Liver (tissue), 9 donors: ENCODE data around the gene REG1B. TPM values are rescaled to one million over a fixed set of nuclear protein-coding genes. Genes with fewer than 3 reads are reported as not detected.

ENCODE experiments used
- DNase-seq: peaks from one replicate; pipeline ENCODE4 v3.0.0-alpha.2; 2017; ENCODE audit warnings: low spot score
- H3K27ac ChIP-seq, 2 donors: one replicate each; pipeline ENCODE4 v1.7.0; 2013; ENCODE audit warnings: inconsistent platforms in 2 of 2, low read length in 2 of 2, control low read depth in 1 of 2, low read depth in 1 of 2, mild to moderate bottlenecking in 1 of 2
- H3K27me3 ChIP-seq, 4 donors: one replicate each; pipeline versions ENCODE4 v1.6.1 to v1.7.0; 2013; ENCODE audit warnings: low read length in 3 of 4, inconsistent platforms in 1 of 4, mild to moderate bottlenecking in 1 of 4, moderate library complexity in 1 of 4; ENCODE audit not compliant: control insufficient read depth in 4 of 4, insufficient read depth in 4 of 4
- H3K36me3 ChIP-seq, 4 donors: one replicate each; pipeline versions ENCODE4 v1.6.1 to v1.7.0; 2013; ENCODE audit warnings: low read length in 3 of 4, mild to moderate bottlenecking in 3 of 4, low read depth in 1 of 4, moderate library complexity in 1 of 4; ENCODE audit not compliant: control insufficient read depth in 4 of 4, insufficient read depth in 3 of 4
- H3K4me1 ChIP-seq, 4 donors: one replicate each; pipeline versions ENCODE4 v1.6.1 to v1.7.0; 2013; ENCODE audit warnings: low read length in 3 of 4, mild to moderate bottlenecking in 3 of 4, moderate library complexity in 1 of 4; ENCODE audit not compliant: control insufficient read depth in 4 of 4, insufficient read depth in 4 of 4
- H3K4me3 ChIP-seq, 3 donors: one replicate each; pipeline versions ENCODE4 v1.6.1 to v1.7.0; 2013; ENCODE audit warnings: low read length in 3 of 3, control low read depth in 1 of 3, low read depth in 1 of 3, mild to moderate bottlenecking in 1 of 3
- H3K9ac ChIP-seq, 2 donors: one replicate each; pipeline ENCODE4 v1.7.0; 2013; ENCODE audit warnings: low read length in 2 of 2, mild to moderate bottlenecking in 2 of 2, moderate library complexity in 2 of 2, control low read depth in 1 of 2, low read depth in 1 of 2
- H3K9me3 ChIP-seq, 4 donors: one replicate each; pipeline versions ENCODE4 v1.6.1 to v1.7.0; 2013; ENCODE audit warnings: low read length in 3 of 4; ENCODE audit not compliant: control insufficient read depth in 4 of 4
- EGR1 ChIP-seq, 2 donors: IDR thresholded peaks; 2 replicates each; pipeline ENCODE4 v1.6.1; 2016 to 2018; ENCODE audit warnings: antibody characterized with exemption in 2 of 2, low read depth in 2 of 2
- FOXA1 ChIP-seq: IDR thresholded peaks from 2 replicates; pipeline ENCODE4 v1.6.1; 2016; ENCODE audit warnings: antibody characterized with exemption
- FOXA2 ChIP-seq: IDR thresholded peaks from 2 replicates; pipeline ENCODE4 v1.6.1; 2016; ENCODE audit warnings: antibody characterized with exemption
- GABPA ChIP-seq, 2 donors: IDR thresholded peaks in 1 of 2; conservative IDR thresholded peaks in 1 of 2; 2 replicates each; pipeline ENCODE4 v1.6.1; 2016; ENCODE audit warnings: antibody characterized with exemption in 2 of 2, mild to moderate bottlenecking in 1 of 2, moderate library complexity in 1 of 2
- HNF4A ChIP-seq, 2 donors: conservative IDR thresholded peaks; 2 replicates each; pipeline ENCODE4 v1.6.1; 2016; ENCODE audit warnings: antibody characterized with exemption in 2 of 2, mild to moderate bottlenecking in 2 of 2
- JUND ChIP-seq, 2 donors: IDR thresholded peaks; 2 replicates each; pipeline ENCODE4 v1.6.1; 2016; ENCODE audit warnings: antibody characterized with exemption in 2 of 2
- NR2F2 ChIP-seq: IDR thresholded peaks from 2 replicates; pipeline ENCODE4 v1.6.1; 2016; ENCODE audit warnings: antibody characterized with exemption
- RAD21 ChIP-seq, 2 donors: IDR thresholded peaks; 2 replicates each; pipeline ENCODE4 v1.6.1; 2016; ENCODE audit warnings: antibody characterized with exemption in 2 of 2, mild to moderate bottlenecking in 2 of 2
- RXRA ChIP-seq, 2 donors: IDR thresholded peaks; 2 replicates each; pipeline ENCODE4 v1.6.1; 2017 to 2018; ENCODE audit warnings: antibody characterized with exemption in 2 of 2, mild to moderate bottlenecking in 1 of 2
- TAF1 ChIP-seq: conservative IDR thresholded peaks from 2 replicates; pipeline ENCODE4 v1.6.1; 2016; ENCODE audit warnings: antibody characterized with exemption, mild to moderate bottlenecking
- WGBS: extraction: QIAGEN DNeasy Blood & Tissue Kit; methylation state at CpG from one replicate; pipeline ENCODE4 v1.1.7; 2013; 5-methylcytosine and 5-hydroxymethylcytosine counted together
- polyA plus RNA-seq, 2 donors: library from polyadenylated mRNA; stranded (reverse) in 1 of 2; unstranded in 1 of 2; fragments of 200-250 nt in 1 of 2; fragments of >200 nt in 1 of 2; fragmentation: Nextera tagmentation in 1 of 2; extraction: Ambion mirVana in 1 of 2; gene quantifications; one replicate each; pipeline versions ENCODE4 v1.2.1 to v1.2.3, GENCODE V29; 2013 to 2015
- total RNA-seq, 2 donors: library from RNA; depleted of rRNA; stranded (reverse); fragments of >200 nt; gene quantifications; one replicate each; pipeline ENCODE4 v1.2.3, GENCODE V29; 2014
- TF ChIP-seq, protein P1 (sequence below): IDR thresholded peaks from 2 replicates; pipeline ENCODE4 v1.6.1; 2016; ENCODE audit warnings: antibody characterized with exemption, mild to moderate bottlenecking
- TF ChIP-seq, protein P2 (sequence below): IDR thresholded peaks from 2 replicates; pipeline ENCODE4 v1.6.1; 2016; ENCODE audit warnings: antibody characterized with exemption
- TF ChIP-seq, protein P3 (sequence below): fragments of 150-350 bp; IDR thresholded peaks from 2 replicates; pipeline ENCODE4 v1.5.1; 2017; ENCODE audit warnings: improper control_type of control experiment, low read depth, low read length; ENCODE audit not compliant: missing input control
- TF ChIP-seq, protein P4 (sequence below): IDR thresholded peaks from 2 replicates; pipeline ENCODE4 v1.6.1; 2016; ENCODE audit warnings: antibody characterized with exemption
- donor health status: healthy.
- donor health status: healthy.
- donor health status: healthy.
- donor health status: healthy.
- donor health status: healthy.

REG1B gene
- total and polyA plus RNA-seq, 4 donors: 0.18 TPM; not detected in 3

DNA sequence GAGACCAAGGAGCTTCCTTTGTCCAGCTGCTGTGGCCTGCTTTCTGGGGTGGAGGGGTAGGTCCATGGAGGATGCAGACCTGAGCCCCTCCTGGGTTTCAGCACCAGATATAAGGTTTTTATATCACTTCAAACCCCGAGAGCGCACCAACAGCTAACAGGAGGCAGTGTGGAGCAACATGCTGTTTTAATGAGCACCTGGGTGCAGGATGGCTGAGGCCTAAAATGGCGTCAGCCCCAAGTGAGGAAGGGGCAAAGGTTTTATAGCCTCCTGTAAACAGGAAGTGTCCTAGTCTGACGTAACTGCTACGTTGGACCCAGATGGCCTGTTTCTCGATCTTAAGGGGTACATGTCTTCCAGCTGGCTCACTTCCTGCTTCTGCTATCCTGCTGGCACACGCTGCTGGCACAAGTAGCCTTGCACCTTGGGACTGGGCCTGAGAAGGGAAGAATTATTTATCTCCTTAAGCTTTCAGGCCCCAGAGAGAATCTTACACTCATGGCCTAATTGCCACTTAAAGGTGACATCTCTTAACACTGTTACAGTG, 11.4 kb upstream of the REG1B start:
- no peak overlapping the region for H3K9ac ChIP-seq

DNA sequence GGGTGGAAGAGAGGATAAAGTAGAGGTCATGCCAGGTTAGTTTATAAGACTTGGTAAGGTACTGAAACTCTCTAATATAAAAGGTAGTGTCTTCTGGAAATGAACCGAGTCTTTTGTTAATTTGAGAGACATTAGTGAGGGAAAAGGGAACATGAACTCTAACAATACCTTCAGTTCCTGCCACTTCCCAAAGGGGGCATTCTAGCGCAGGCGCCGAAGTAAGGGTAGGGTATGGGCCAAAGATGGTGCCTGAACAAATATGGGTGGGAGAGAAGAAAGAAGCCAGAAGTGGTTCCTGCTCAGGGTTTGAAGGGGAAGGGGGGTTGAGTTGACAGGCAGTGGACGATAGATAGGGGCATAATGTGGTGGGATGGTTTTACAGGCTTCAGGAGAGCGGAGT, 10.1 kb upstream of the REG1B start:
- Histone ChIP-seq H3K4me1 (no peaks in the 10 kb centered on the region), H3K4me3 (no peak overlapping the region), H3K9ac (no peak overlapping the region), H3K9me3 (peaks cover 0 to 13% (median 1%) of the 10 kb centered on the region in 4 donors), H3K36me3 (no peaks in the 10 kb centered on the region), H3K27ac (no peak overlapping the region), H3K27me3 (peaks cover 0 to 3% (median 0%) of the 10 kb centered on the region in 4 donors)
- no peak for DNase-seq
- WGBS: 84% methylated on average over 6 of the region's 6 CpGs
- TF ChIP-seq, protein P1, sequence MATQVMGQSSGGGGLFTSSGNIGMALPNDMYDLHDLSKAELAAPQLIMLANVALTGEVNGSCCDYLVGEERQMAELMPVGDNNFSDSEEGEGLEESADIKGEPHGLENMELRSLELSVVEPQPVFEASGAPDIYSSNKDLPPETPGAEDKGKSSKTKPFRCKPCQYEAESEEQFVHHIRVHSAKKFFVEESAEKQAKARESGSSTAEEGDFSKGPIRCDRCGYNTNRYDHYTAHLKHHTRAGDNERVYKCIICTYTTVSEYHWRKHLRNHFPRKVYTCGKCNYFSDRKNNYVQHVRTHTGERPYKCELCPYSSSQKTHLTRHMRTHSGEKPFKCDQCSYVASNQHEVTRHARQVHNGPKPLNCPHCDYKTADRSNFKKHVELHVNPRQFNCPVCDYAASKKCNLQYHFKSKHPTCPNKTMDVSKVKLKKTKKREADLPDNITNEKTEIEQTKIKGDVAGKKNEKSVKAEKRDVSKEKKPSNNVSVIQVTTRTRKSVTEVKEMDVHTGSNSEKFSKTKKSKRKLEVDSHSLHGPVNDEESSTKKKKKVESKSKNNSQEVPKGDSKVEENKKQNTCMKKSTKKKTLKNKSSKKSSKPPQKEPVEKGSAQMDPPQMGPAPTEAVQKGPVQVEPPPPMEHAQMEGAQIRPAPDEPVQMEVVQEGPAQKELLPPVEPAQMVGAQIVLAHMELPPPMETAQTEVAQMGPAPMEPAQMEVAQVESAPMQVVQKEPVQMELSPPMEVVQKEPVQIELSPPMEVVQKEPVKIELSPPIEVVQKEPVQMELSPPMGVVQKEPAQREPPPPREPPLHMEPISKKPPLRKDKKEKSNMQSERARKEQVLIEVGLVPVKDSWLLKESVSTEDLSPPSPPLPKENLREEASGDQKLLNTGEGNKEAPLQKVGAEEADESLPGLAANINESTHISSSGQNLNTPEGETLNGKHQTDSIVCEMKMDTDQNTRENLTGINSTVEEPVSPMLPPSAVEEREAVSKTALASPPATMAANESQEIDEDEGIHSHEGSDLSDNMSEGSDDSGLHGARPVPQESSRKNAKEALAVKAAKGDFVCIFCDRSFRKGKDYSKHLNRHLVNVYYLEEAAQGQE: no peak
- no peak for TF ChIP-seq JUND (IDR thresholded peaks at IDR 0.05)
- no peak for TF ChIP-seq FOXA2
- TF ChIP-seq, protein P2, sequence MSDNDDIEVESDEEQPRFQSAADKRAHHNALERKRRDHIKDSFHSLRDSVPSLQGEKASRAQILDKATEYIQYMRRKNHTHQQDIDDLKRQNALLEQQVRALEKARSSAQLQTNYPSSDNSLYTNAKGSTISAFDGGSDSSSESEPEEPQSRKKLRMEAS: no peak
- TF ChIP-seq FOXA1: no peak
- no peak for TF ChIP-seq RXRA (IDR thresholded peaks at IDR 0.05)
- TF ChIP-seq, protein P3, sequence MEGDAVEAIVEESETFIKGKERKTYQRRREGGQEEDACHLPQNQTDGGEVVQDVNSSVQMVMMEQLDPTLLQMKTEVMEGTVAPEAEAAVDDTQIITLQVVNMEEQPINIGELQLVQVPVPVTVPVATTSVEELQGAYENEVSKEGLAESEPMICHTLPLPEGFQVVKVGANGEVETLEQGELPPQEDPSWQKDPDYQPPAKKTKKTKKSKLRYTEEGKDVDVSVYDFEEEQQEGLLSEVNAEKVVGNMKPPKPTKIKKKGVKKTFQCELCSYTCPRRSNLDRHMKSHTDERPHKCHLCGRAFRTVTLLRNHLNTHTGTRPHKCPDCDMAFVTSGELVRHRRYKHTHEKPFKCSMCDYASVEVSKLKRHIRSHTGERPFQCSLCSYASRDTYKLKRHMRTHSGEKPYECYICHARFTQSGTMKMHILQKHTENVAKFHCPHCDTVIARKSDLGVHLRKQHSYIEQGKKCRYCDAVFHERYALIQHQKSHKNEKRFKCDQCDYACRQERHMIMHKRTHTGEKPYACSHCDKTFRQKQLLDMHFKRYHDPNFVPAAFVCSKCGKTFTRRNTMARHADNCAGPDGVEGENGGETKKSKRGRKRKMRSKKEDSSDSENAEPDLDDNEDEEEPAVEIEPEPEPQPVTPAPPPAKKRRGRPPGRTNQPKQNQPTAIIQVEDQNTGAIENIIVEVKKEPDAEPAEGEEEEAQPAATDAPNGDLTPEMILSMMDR: no peak
- no peak for TF ChIP-seq HNF4A (conservative IDR thresholded peaks at IDR 0.05)

More for the DNA sequence above, 11.4 kb upstream of the REG1B start:
- H3K4me1 ChIP-seq: no peaks in the 10 kb centered on the region
- peaks cover 0 to 3% (median 0%) of the 10 kb centered on the region in 4 donors for H3K27me3 ChIP-seq
- H3K27ac ChIP-seq: no peak overlapping the region
- H3K36me3 ChIP-seq: no peaks in the 10 kb centered on the region
- DNase-seq: no peak
- H3K9me3 ChIP-seq: peaks cover 0 to 13% (median 1%) of the 10 kb centered on the region in 4 donors
- TF ChIP-seq EGR1 (IDR thresholded peaks at IDR 0.05; ENCODE audit: low read depth in 2 of 2) (no peak), RXRA (IDR thresholded peaks at IDR 0.05) (no peak), RAD21 (IDR thresholded peaks at IDR 0.05) (no peak), TAF1 (no peak), FOXA2 (no peak), NR2F2 (no peak), GABPA (IDR thresholded peaks at IDR 0.05 in 1 of 2, conservative IDR thresholded peaks at IDR 0.05 in 1 of 2) (no peak)
- TF ChIP-seq, protein P2: no peak
- TF ChIP-seq, protein P4, sequence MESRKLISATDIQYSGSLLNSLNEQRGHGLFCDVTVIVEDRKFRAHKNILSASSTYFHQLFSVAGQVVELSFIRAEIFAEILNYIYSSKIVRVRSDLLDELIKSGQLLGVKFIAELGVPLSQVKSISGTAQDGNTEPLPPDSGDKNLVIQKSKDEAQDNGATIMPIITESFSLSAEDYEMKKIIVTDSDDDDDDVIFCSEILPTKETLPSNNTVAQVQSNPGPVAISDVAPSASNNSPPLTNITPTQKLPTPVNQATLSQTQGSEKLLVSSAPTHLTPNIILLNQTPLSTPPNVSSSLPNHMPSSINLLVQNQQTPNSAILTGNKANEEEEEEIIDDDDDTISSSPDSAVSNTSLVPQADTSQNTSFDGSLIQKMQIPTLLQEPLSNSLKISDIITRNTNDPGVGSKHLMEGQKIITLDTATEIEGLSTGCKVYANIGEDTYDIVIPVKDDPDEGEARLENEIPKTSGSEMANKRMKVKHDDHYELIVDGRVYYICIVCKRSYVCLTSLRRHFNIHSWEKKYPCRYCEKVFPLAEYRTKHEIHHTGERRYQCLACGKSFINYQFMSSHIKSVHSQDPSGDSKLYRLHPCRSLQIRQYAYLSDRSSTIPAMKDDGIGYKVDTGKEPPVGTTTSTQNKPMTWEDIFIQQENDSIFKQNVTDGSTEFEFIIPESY: no peak
- TF ChIP-seq, protein P1: no peak
- TF ChIP-seq, protein P3: no peak
- H3K4me3 ChIP-seq: no peak overlapping the region
- WGBS: 66% methylated on average over 7 of the region's 7 CpGs
